MM.1S (cell line): ENCODE data around the gene NELL1.
A peak's percentile ranks its signal among the peaks of the same experiment; 100 is the strongest.

Experiments used
- DNase-seq: peaks from one replicate; pipeline ENCODE4 v3.0.0-alpha.2; 2015
- H2AFZ ChIP-seq: fragments of 300-600 bp; sonication (generic); 2 replicates; pipeline ENCODE4 v1.6.0; 2016; ENCODE audit warnings: antibody characterized with exemption, low read length
- H3F3A ChIP-seq: fragments of 300-600 bp; sonication (generic); 2 replicates; pipeline ENCODE4 v1.6.1; 2016; ENCODE audit warnings: mild to moderate bottlenecking, antibody characterized with exemption, low read length, moderate library complexity, mixed read lengths; ENCODE audit not compliant: insufficient read depth
- H3K27ac ChIP-seq: fragments of 300-600 bp; sonication (generic); 2 replicates; pipeline ENCODE4 v1.5.1; 2016; ENCODE audit warnings: mild to moderate bottlenecking, low read length
- H3K27me3 ChIP-seq: fragments of 300-600 bp; sonication (generic); replicated peaks from 2 replicates; pipeline ENCODE4 v1.6.0; 2016; ENCODE audit warnings: low read length; ENCODE audit not compliant: insufficient read depth
- H3K36me3 ChIP-seq: fragments of 300-600 bp; sonication (generic); replicated peaks from 2 replicates; pipeline ENCODE4 v1.6.1; 2016; ENCODE audit warnings: mild to moderate bottlenecking, low read length, mixed read lengths; ENCODE audit not compliant: insufficient read depth
- H3K4me1 ChIP-seq: fragments of 300-600 bp; sonication (generic); 2 replicates; pipeline ENCODE4 v1.6.1; 2016; ENCODE audit warnings: low read length, mixed read lengths
- H3K4me2 ChIP-seq: fragments of 300-600 bp; sonication (generic); 2 replicates; pipeline ENCODE4 v1.6.0; 2016; ENCODE audit warnings: low read depth, low read length
- H3K4me3 ChIP-seq: fragments of 300-600 bp; sonication (generic); 2 replicates; pipeline ENCODE4 v1.5.1; 2016; ENCODE audit warnings: low read length, mixed read lengths
- H3K79me2 ChIP-seq: fragments of 300-600 bp; sonication (generic); 2 replicates; pipeline ENCODE4 v1.6.1; 2016; ENCODE audit warnings: mixed run types, low read length, mixed read lengths
- H3K9ac ChIP-seq: fragments of 300-600 bp; sonication (generic); 2 replicates; pipeline ENCODE4 v1.6.1; 2016; ENCODE audit warnings: low read length, mixed read lengths
- H3K9me2 ChIP-seq: fragments of 300-600 bp; sonication (generic); replicated peaks from 2 replicates; pipeline ENCODE4 v1.6.1; 2016; ENCODE audit warnings: mild to moderate bottlenecking, low read length, mixed read lengths; ENCODE audit not compliant: insufficient read depth
- H3K9me3 ChIP-seq: fragments of 300-600 bp; sonication (generic); replicated peaks from 2 replicates; pipeline ENCODE4 v1.6.1; 2016; ENCODE audit warnings: mild to moderate bottlenecking, low read length, mixed read lengths; ENCODE audit not compliant: insufficient read depth
- H4K20me1 ChIP-seq: fragments of 300-600 bp; sonication (generic); 2 replicates; pipeline ENCODE4 v1.6.1; 2016; ENCODE audit warnings: mild to moderate bottlenecking, low read length, moderate library complexity, mixed read lengths; ENCODE audit not compliant: insufficient read depth
- CTCF ChIP-seq: fragments of 300-600 bp; sonication (generic); IDR thresholded peaks from 2 replicates; pipeline ENCODE4 v1.5.1; 2016; ENCODE audit warnings: antibody characterized with exemption, low read length, mixed read lengths
- EZH2 ChIP-seq: fragments of 300-600 bp; sonication (generic); optimal IDR thresholded peaks from 2 replicates; pipeline ENCODE3; 2017; ENCODE audit warnings: low read depth, mild to moderate bottlenecking, antibody characterized with exemption, low read length, mixed read lengths
- EZH2phosphoT487 ChIP-seq: fragments of 300-600 bp; sonication (generic); IDR thresholded peaks from 2 replicates; pipeline ENCODE4 v1.6.1; 2018; ENCODE audit warnings: antibody characterized with exemption, low read length

Gene NELL1

GRCh38 chr11:20844216-20844615 lies 174.8 kb downstream of the NELL1 start:
- no peak for TF ChIP-seq EZH2phosphoT487
- TF ChIP-seq EZH2, result no peak
- no peak for TF ChIP-seq CTCF
- no peaks in the 10 kb centered on the region for H3K4me1 ChIP-seq
- no peak overlapping the region for H3K9ac ChIP-seq
- no peak overlapping the region for H3K4me3 ChIP-seq
- no peaks in the 10 kb centered on the region for H3K9me3 ChIP-seq
- no peaks in the 10 kb centered on the region for H3K36me3 ChIP-seq
- H2AFZ ChIP-seq, result no peak overlapping the region
- no peak overlapping the region for H3K27ac ChIP-seq
- no peak overlapping the region for H3K4me2 ChIP-seq
- no peaks in the 10 kb centered on the region for H3K27me3 ChIP-seq
- DNase-seq, result no peak
- no peaks in the 10 kb centered on the region for H3F3A ChIP-seq
- no peaks in the 10 kb centered on the region for H3K9me2 ChIP-seq
- H4K20me1 ChIP-seq, result no peaks in the 10 kb centered on the region
- H3K79me2 ChIP-seq, result no peaks in the 10 kb centered on the region

- Histone ChIP-seq H4K20me1 (no peaks in the 10 kb centered on the region), H3K4me1 (no peaks in the 10 kb centered on the region), H3K9ac (no peak overlapping the region), H3K4me2 (no peak overlapping the region), H3K9me2 (no peaks in the 10 kb centered on the region), H3K79me2 (no peaks in the 10 kb centered on the region), H2AFZ (no peak overlapping the region), H3K27ac (no peak overlapping the region), H3F3A (no peaks in the 10 kb centered on the region), H3K9me3 (no peaks in the 10 kb centered on the region), H3K27me3 (no peaks in the 10 kb centered on the region), H3K36me3 (no peaks in the 10 kb centered on the region), H3K4me3 (no peak overlapping the region)
- TF ChIP-seq EZH2phosphoT487 (no peak), EZH2 (no peak), CTCF (no peak)
- no peak for DNase-seq
Measured at GRCh38 chr11:20844630-20845029, 175.2 kb downstream of the NELL1 start.

- no peaks in the 10 kb centered on the region for H3K27me3 ChIP-seq
- no peaks in the 10 kb centered on the region for H3K9me3 ChIP-seq
- no peak overlapping the region for H3K4me2 ChIP-seq
- H3K9me2 ChIP-seq, result no peaks in the 10 kb centered on the region
- H3K4me3 ChIP-seq, result no peak overlapping the region
- no peaks in the 10 kb centered on the region for H4K20me1 ChIP-seq
- no peak overlapping the region for H2AFZ ChIP-seq
- H3K9ac ChIP-seq, result no peak overlapping the region
- no peak overlapping the region for H3K27ac ChIP-seq
- no peaks in the 10 kb centered on the region for H3K79me2 ChIP-seq
- no peaks in the 10 kb centered on the region for H3K4me1 ChIP-seq
- no peak for TF ChIP-seq EZH2phosphoT487
- TF ChIP-seq CTCF, result no peak
- TF ChIP-seq EZH2, result no peak
- DNase-seq, result peak; percentile 28
- no peaks in the 10 kb centered on the region for H3F3A ChIP-seq
- H3K36me3 ChIP-seq, result no peaks in the 10 kb centered on the region
Measured at GRCh38 chr11:20854215-20854955, 185.0 kb downstream of the NELL1 start.
